ENCODE results near the gene MIGA2.

The MIGA2 gene

DNA sequence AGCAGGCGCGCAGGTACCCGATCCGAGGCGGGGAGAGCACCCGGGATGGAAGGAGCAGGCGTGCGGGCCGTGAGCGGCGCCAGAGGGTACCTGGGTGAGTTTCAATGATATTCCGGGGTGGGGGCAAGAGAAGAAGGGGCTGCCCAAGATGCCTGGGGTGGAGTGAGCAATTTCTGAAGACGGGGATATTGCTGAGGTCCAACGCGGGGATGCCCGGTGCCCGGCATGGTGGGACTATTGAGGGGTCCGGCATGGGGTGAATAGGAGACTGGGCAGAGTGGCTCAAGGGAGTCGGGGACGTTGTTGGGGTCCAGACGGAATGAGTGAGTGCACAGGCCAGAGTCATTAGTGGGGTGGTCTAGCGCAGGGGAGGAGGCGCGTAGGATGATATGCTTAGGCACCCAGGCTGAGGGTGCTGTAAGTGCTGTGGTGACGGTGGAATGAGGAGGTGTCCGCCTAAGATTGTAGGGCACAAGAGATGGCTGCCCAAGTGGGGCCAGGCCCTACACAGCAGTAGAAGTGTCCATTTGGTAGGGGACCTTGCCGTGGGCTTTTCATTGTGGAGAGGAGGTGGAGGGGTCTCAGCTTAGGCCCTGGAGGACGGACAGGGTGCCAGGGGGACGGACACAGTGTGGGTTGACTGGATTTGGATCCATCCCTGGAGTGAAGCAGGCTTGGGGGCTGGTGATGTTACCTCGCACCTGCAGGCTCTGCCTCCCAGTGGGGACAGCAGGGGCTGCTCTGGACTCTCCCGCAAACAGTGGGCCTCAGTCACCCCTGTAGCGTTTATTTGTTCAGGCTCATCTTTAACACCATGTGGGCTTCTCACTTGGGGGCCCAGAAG lies 719 bp downstream of the MIGA2 start:
- H3K9ac ChIP-seq (ENCODE audit: low read depth, low read length) = peak overlapping the region; percentile 89
- no peaks in the 10 kb centered on the region; the same call in 1 of the 2 replicates for H3K36me3 ChIP-seq (ENCODE audit: insufficient read depth, low read length)
- H3K9me3 ChIP-seq (ENCODE audit: control insufficient read depth, insufficient read depth, low read length) = no peaks in the 10 kb centered on the region
- H3K4me1 ChIP-seq (ENCODE audit: insufficient read depth, low read length) = peaks cover 3% of the 10 kb centered on the region; the same call in 1 of the 2 replicates

DNA sequence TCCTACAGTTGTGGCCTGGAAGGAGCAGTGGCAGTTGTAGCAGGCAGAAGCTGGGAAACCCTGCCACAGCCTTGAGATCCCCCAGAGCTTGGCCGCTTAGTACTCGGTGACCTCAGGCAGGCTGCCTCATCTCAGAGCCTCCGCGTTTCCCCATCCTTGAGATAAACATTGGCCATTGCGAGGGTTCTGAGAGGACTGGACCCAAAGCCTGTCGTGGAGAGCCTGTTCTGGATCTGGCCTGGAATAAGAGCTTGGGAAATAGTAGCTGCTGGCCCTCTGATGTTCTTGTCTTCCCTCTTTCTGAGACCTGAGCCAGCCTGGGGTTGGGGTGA lies 1.3 kb downstream of the MIGA2 start:
- H3K9me3 ChIP-seq (ENCODE audit: control insufficient read depth, insufficient read depth, low read length) = no peaks in the 10 kb centered on the region
- peaks cover 3% of the 10 kb centered on the region; the same call in 1 of the 2 replicates for H3K4me1 ChIP-seq (ENCODE audit: insufficient read depth, low read length)
- H3K36me3 ChIP-seq (ENCODE audit: insufficient read depth, low read length) = peaks cover 5% of the 10 kb centered on the region; the same call in 1 of the 2 replicates
- H3K9ac ChIP-seq (ENCODE audit: low read depth, low read length) = no peak overlapping the region

DNA sequence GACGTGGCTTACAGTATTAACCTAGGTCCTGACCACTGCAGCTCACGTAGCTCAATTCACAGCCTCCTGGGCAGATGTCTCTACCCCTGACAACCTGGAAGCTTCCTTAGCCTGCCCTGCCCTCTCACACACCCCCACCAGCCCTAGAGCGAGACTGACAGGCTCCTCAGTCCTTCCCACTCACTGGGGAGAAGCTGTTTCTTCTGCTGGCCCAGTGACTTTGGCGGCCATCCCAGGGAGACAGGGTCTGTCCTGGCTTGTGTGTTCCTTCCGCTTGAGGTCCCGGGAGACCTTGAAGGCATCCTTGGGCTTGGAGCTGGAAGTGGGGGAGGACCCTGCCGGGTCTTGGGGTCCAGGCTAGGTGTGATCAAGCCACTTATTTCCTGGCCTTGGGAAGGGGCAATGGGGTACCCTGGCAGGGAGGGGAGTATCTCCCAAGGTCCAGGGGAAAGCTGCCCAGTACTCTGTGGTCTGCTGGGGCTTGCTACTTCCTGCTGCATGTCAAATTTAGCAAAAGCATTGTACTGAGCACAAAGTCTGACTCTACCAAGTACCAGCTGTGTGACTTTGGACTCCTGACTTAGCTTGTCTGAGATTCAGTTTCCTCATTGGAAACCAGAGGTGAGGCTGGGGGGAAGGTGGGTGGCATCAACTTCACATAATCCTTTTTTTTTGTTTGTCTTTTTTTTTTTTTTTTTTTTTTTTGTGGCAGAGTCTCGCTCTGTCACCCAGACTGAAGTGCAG lies 1.9 kb downstream of the MIGA2 start:
- Histone ChIP-seq H3K36me3 (ENCODE audit: insufficient read depth, low read length) (peaks cover 6% of the 10 kb centered on the region; the same call in 1 of the 2 replicates), H3K9ac (ENCODE audit: low read depth, low read length) (no peak overlapping the region), H3K9me3 (ENCODE audit: control insufficient read depth, insufficient read depth, low read length) (no peaks in the 10 kb centered on the region), H3K4me1 (ENCODE audit: insufficient read depth, low read length) (peaks cover 3% of the 10 kb centered on the region; the same call in 1 of the 2 replicates)

DNA sequence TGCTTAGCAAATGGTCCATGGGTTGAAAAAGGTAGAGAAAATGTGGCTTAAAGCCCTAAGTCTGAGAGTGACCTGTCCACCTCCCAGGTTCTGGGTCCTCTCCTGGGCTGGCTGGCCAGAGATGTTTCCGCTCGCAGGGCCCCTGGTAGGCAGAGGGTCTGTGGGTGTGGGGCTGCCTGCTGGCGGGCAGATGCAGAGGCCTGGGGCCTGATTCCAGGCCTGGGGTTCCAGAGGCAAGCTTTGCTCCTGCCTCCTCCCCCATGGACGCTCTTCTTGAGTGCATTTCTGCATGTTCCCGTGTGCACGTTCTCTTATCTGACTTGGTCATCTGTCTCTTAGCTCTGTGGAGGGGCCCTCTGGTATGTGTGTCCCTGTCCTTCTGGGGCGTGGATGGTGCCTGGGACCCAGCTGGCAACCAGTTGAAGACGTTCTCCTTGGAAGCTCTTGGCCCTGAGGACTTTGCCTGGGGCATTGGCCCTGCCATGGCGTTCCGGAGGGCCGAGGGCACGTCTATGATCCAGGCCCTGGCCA lies 3.8 kb downstream of the MIGA2 start:
- Histone ChIP-seq H3K9ac (ENCODE audit: low read depth, low read length) (no peak overlapping the region), H3K36me3 (ENCODE audit: insufficient read depth, low read length) (peaks cover 6% of the 10 kb centered on the region; the same call in 1 of the 2 replicates), H3K9me3 (ENCODE audit: control insufficient read depth, insufficient read depth, low read length) (no peaks in the 10 kb centered on the region), H3K4me1 (ENCODE audit: insufficient read depth, low read length) (peaks cover 3% of the 10 kb centered on the region; the same call in 1 of the 2 replicates)

DNA sequence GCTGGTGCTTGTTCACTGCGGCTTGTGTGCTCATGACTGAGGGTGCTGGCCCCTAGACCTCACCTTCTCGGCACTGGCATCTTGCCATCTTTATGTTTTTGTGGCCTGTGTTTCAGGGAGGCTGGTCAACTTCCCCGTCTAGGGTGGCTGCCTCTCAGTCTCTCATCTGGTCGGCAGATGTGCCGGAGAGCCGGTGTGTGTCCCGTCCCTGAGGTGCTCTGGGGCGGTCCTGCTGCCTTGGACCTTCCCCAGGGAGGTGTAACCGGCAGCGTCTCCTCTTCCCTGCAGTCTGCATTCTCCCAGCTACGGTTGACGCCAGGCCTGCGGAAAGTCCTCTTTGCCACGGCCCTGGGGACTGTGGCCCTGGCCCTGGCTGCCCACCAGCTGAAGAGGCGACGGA lies 5.6 kb downstream of the MIGA2 start:
- Histone ChIP-seq H3K9ac (ENCODE audit: low read depth, low read length) (no peak overlapping the region), H3K9me3 (ENCODE audit: control insufficient read depth, insufficient read depth, low read length) (no peaks in the 10 kb centered on the region), H3K4me1 (ENCODE audit: insufficient read depth, low read length) (peaks cover 3% of the 10 kb centered on the region; the same call in 1 of the 2 replicates), H3K36me3 (ENCODE audit: insufficient read depth, low read length) (peaks cover 6% of the 10 kb centered on the region; the same call in 1 of the 2 replicates)

DNA sequence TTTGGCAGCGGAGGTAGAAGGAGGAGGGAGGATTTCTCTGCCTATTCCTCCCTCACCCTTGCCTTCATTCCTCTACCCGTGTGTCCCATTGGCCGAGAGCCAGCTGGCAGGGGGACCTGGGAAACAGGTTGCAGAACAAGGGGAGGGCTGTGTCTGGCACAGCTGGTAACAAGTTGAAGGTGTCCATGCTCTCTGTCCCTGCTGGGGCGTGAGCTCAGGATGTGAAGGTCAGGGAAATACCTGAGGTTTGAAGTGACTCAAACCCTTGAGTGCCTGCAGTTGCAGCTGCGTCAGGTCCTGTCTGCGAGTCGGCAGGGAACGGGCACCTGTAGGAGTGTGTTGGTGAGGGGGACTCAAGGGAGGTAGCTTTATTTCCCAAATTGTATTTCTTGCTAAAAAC lies 16.2 kb downstream of the MIGA2 start:
- Histone ChIP-seq H3K4me1 (ENCODE audit: insufficient read depth, low read length) (no peaks in the 10 kb centered on the region), H3K36me3 (ENCODE audit: insufficient read depth, low read length) (no peaks in the 10 kb centered on the region; the same call in 1 of the 2 replicates), H3K9me3 (ENCODE audit: control insufficient read depth, insufficient read depth, low read length) (no peaks in the 10 kb centered on the region), H3K9ac (ENCODE audit: low read depth, low read length) (no peak overlapping the region)

DNA sequence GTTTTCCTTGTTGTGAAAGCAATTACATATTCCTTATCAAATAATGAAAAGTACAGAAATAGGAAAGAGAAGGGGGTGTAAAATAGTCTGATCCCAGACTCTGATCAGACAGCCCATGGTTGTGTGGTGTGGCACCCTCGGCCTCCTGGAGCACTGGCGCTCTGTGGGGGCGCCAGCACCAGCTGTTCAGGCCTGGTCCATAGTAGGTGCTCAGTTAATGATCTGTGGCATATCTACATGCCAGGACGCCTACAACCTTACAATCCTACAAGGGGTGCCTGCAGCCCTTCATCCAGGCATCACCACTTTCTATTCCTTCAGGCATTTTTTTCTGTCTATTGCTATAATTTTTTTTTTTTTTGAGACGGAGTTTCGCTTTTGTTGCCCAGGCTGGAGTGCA lies 16.6 kb downstream of the MIGA2 start:
- H3K4me1 ChIP-seq (ENCODE audit: insufficient read depth, low read length) = no peaks in the 10 kb centered on the region
- no peak overlapping the region for H3K9ac ChIP-seq (ENCODE audit: low read depth, low read length)
- H3K36me3 ChIP-seq (ENCODE audit: insufficient read depth, low read length) = no peaks in the 10 kb centered on the region; the same call in 1 of the 2 replicates
- H3K9me3 ChIP-seq (ENCODE audit: control insufficient read depth, insufficient read depth, low read length) = no peaks in the 10 kb centered on the region

DNA sequence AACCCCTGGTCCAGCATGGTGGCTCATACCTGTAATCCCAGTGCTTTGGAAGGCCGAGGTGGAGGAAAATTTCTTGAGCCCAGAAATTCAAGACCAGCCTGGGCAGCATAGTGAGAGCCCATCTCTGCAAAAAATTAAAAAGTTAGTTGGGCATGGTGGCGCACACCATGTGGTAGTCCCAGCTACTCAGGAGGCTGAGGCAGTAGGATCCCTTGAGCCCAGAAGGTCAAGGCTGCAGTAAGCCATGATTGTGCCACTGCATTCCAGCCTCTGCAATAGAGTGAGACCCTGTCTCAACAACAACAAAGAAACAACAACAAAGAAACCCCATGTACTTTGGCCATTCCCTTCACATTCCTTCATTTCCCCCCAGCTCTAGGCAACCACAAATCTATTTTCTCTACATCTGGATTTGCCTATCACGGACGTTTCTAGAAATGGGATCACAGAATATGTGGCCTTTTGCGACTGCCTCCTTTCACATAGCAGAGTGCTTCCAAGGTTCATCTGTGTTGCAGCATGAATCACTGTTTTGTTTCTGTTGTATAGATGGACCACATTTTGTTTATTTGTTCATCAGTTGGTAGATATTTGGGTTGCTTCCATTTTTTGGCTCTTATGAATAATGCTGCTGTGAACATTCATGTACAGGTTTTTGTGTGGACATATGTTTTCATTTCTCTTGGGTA lies 17.9 kb downstream of the MIGA2 start:
- Histone ChIP-seq H3K4me1 (ENCODE audit: insufficient read depth, low read length) (no peaks in the 10 kb centered on the region), H3K9ac (ENCODE audit: low read depth, low read length) (no peak overlapping the region), H3K36me3 (ENCODE audit: insufficient read depth, low read length) (no peaks in the 10 kb centered on the region; the same call in 1 of the 2 replicates), H3K9me3 (ENCODE audit: control insufficient read depth, insufficient read depth, low read length) (no peaks in the 10 kb centered on the region)

DNA sequence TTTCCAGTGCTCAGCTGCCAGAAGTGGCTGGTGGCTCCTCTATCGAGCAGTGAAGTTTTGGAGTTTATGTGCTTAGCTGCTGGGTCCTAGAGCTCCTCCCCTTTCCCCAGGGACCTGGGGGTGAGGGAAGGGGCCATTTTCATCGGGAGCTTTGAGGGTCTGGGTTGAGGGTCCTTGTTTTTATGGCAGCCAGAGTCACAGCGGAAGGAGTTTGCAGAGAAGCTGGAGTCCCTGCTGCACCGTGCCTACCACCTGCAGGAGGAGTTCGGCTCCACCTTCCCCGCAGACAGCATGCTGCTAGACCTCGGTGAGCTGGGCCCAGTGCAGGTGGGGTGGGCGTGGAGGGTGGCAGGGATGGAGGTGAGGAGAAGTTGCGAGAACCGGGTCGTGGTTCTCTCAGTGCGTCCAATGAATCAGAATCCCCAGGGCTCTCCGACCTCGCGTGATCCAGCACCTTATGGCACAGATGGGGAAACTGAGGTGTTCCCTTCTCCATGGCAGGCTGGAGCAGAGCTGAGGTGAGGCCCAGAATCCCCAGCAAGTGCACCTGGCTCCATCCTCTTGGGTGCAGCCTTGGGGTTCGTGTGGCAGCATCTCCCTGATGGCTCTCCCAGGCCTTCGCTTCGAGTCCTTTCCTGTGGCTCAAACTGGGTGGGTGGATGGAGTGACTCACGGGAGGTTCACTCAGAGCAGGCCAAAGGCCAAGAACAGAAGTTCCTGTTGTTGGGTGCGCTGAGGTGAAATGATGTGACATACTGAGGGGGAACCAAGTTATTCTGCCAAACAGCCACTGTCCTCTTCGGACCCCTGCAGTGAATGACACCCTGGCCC lies 22.8 kb downstream of the MIGA2 start:
- no peaks in the 10 kb centered on the region; the same call in none of the 2 replicates for H3K36me3 ChIP-seq (ENCODE audit: insufficient read depth, low read length)
- no peaks in the 10 kb centered on the region for H3K4me1 ChIP-seq (ENCODE audit: insufficient read depth, low read length)
- no peak overlapping the region for H3K9ac ChIP-seq (ENCODE audit: low read depth, low read length)
- H3K9me3 ChIP-seq (ENCODE audit: control insufficient read depth, insufficient read depth, low read length) = no peaks in the 10 kb centered on the region

DNA sequence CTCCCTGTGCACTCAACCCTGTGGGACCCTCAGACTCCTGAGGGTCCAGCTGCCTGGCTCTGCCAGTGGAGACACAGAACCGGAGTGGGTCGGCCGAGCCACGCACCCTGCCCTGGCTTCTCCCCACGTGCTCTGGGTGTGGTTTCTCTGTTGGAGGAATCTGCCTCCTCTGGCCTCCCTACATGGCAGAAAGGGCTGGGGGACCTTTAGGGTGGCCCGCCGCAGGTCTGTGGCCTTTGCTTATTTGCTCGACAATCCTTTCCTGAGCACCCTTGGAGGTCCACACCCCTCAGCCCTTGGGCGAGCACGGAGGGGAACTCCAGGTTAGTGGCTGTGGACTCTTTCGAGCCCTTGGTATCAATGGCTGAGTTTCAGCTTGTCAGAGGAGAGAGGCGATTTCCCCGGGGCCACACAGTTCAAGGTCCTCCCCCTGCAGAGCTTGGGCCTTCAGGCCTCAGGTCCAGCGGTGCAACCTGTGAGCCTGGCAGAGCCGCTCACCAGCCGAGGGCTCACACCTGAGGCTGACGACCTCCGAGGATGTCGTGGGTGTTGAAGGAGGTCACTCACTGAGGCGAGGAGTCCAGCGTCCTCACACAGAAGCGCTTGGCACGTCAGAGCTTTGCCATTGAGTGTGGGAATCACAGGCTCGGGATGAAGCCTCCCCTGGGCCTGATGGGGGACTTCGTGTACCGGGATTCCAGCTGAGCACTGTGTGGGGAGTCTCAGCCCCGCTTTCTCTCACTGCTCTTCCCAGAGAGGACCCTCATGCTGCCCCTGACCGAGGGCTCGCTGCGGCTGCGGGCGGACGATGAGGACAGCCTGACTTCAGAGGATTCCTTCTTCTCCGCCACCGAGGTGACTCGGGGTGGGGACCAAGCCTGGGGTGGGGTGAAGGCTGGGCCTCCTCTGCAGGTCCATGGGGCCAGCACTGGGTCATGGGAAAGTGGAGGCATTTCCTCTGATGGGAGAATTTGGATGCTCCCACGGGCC lies 23.7 kb downstream of the MIGA2 start:
- Histone ChIP-seq H3K4me1 (ENCODE audit: insufficient read depth, low read length) (no peaks in the 10 kb centered on the region), H3K9ac (ENCODE audit: low read depth, low read length) (no peak overlapping the region), H3K9me3 (ENCODE audit: control insufficient read depth, insufficient read depth, low read length) (no peaks in the 10 kb centered on the region), H3K36me3 (ENCODE audit: insufficient read depth, low read length) (no peaks in the 10 kb centered on the region; the same call in none of the 2 replicates)

DNA sequence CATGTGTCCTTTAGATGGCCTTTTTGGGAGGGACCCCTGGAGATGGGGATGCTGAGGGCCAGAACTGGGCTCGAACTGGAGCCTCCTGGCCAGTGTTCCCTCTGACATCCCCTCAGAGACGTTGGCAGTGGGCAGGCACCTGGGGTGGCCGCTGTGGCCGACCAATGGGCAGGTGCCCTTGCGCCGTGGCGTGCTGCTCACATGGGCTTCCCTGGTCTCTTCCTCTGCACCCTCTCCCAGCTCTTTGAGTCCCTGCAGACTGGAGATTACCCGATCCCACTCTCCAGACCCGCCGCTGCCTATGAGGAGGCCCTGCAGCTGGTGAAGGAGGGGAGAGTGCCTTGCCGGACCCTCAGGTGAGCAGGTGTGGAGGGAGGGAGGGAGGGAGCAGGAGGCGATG lies 24.6 kb downstream of the MIGA2 start:
- H3K9me3 ChIP-seq (ENCODE audit: control insufficient read depth, insufficient read depth, low read length) = no peaks in the 10 kb centered on the region
- H3K9ac ChIP-seq (ENCODE audit: low read depth, low read length) = no peak overlapping the region
- H3K36me3 ChIP-seq (ENCODE audit: insufficient read depth, low read length) = no peaks in the 10 kb centered on the region; the same call in none of the 2 replicates
- H3K4me1 ChIP-seq (ENCODE audit: insufficient read depth, low read length) = no peaks in the 10 kb centered on the region

DNA sequence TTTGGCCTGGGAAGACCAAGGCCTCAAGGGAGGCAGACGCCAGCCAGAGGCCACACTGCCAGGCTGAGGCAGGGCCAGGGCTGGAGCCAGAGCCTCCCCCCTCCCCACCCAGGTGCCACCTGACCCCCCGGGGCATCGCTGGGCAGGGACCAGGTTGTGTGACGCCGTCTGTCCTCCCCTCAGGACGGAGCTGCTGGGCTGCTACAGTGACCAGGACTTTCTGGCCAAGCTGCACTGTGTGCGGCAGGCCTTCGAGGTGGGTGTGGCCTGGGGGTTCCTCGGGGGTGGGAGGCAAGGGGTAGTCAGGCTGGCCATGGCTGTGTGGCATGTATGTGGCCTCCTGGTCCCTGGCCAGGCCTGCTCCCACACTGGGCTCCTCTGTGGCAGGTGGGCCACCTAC lies 26.6 kb downstream of the MIGA2 start:
- no peaks in the 10 kb centered on the region for H3K4me1 ChIP-seq (ENCODE audit: insufficient read depth, low read length)
- no peak overlapping the region for H3K9ac ChIP-seq (ENCODE audit: low read depth, low read length)
- H3K36me3 ChIP-seq (ENCODE audit: insufficient read depth, low read length) = no peaks in the 10 kb centered on the region; the same call in 1 of the 2 replicates
- no peaks in the 10 kb centered on the region for H3K9me3 ChIP-seq (ENCODE audit: control insufficient read depth, insufficient read depth, low read length)
